ENCODE measurements around the gene PANK4. TPM values are rescaled to one million over a fixed set of nuclear protein-coding genes. Genes with fewer than 3 reads are reported as not detected.

PANK4 gene
- polyA plus RNA-seq, 2 of the 4 experiments (the other 2 are of a cell fraction): 8.1 to 13.8 TPM

- FAIRE-seq: no peak
- TF ChIP-seq CHD2 (IDR thresholded peaks at IDR 0.05; ENCODE audit: low read length, partially characterized antibody) (no peak), CEBPB (IDR thresholded peaks at IDR 0.05) (no peak), HES2 (IDR thresholded peaks at IDR 0.05) (no peak), GATA3 (IDR thresholded peaks at IDR 0.05; ENCODE audit: borderline replicate concordance) (no peak), RAD21 (conservative IDR thresholded peaks at IDR 0.05 in 1 of 2, IDR thresholded peaks at IDR 0.05 in 1 of 2) (no peak), BCL3 (IDR thresholded peaks at IDR 0.05) (no peak), MAFK (IDR thresholded peaks at IDR 0.05; ENCODE audit: partially characterized antibody) (no peak), NR3C1 (IDR thresholded peaks at IDR 0.05) (no peak)
- ChIA-PET POLR2A (interaction anchor here (1.1 to 1.9 kb wide), 2 partner anchors 19 to 20 kb away, joined by 3 to 13 read pairs; no protein-coding TSS in a partner anchor), CTCF (interaction anchor here (1.1 to 2.4 kb wide), 3 partner anchors 9 to 21 kb away, joined by 3 to 6 read pairs (median 4); no protein-coding TSS in a partner anchor)
- 40% methylated on average over 16 of the region's 20 CpGs for WGBS (ENCODE audit: missing lambda C conversion rate)
- Histone ChIP-seq H3K4me1 (peaks cover 34% of the 10 kb centered on the region), H3K4me2 (peak overlapping the region; percentile 76), H3K27ac (peak overlapping the region; percentile 94 to 99), H3K9me3 (no peaks in the 10 kb centered on the region), H3K4me3 (peak overlapping the region; percentile 84; the same call in 2 of the 3 replicates)
- no peak for DNase-seq (ENCODE audit: low read depth in 1 of 2, low spot score in 1 of 2)
- peak; percentile 22 to 41 for ATAC-seq
These were observed 594 bp upstream of the PANK4 start for GRCh38 chr1:2526824-2527555.

GRCh38 chr1:2525572-2525919, 850 bp downstream of the PANK4 start:
- CTCF ChIA-PET: interaction anchor here (0.9 to 2.7 kb wide), 4 partner anchors 9 to 111 kb away, joined by 3 to 7 read pairs (median 4); no protein-coding TSS in a partner anchor
- POLR2A ChIA-PET: interaction anchor here (0.5 to 1.9 kb wide), 3 partner anchors 20 to 1329 kb away, joined by 3 to 13 read pairs (median 5); no protein-coding TSS in a partner anchor
- WGBS (ENCODE audit: missing lambda C conversion rate): 0% methylated on average over 1 of the region's 20 CpGs
- no peaks in the 10 kb centered on the region for H3K9me3 ChIP-seq
- ATAC-seq (peak in 1 of 2 experiments; percentile 12; a peak in 3 of 6 replicates), FAIRE-seq (no peak), DNase-seq (ENCODE audit: low read depth in 1 of 2, low spot score in 1 of 2) (no peak)
- peak overlapping the region; percentile 84 for H3K4me3 ChIP-seq
- H3K27ac ChIP-seq: peak overlapping the region; percentile 94 to 99
- TF ChIP-seq KDM5A (IDR thresholded peaks at IDR 0.05) (no peak), MYC (IDR thresholded peaks at IDR 0.05; ENCODE audit: borderline replicate concordance, low read length) (no peak), POLR2AphosphoS2 (conservative IDR thresholded peaks at IDR 0.05; ENCODE audit: low read length) (no peak), CBX8 (IDR thresholded peaks at IDR 0.05) (no peak), MAFK (IDR thresholded peaks at IDR 0.05; ENCODE audit: partially characterized antibody) (no peak), SREBF2 (IDR thresholded peaks at IDR 0.05) (no peak), NPAS2 (CRISPR knock-in tag; IDR thresholded peaks at IDR 0.05; ENCODE audit: borderline replicate concordance) (no peak)
- H3K4me1 ChIP-seq: peaks cover 34% of the 10 kb centered on the region
- H3K4me2 ChIP-seq: peak overlapping the region; percentile 89

- H3K4me3 ChIP-seq: no peak overlapping the region
- peaks cover 34% of the 10 kb centered on the region for H3K4me1 ChIP-seq
- 94% methylated on average over 9 of the region's 10 CpGs for WGBS (ENCODE audit: missing lambda C conversion rate)
- H3K4me2 ChIP-seq: peak overlapping the region; percentile 89
- H3K27ac ChIP-seq: peak overlapping the region; percentile 57 to 73; a peak in 4 of 6 replicates
- DNase-seq (ENCODE audit: low read depth in 1 of 2, low spot score in 1 of 2) (no peak), FAIRE-seq (no peak), ATAC-seq (no peak)
- ChIA-PET POLR2A (no interaction called here), CTCF (interaction anchor here (0.8 to 2.7 kb wide), 4 partner anchors 9 to 900 kb away, joined by 3 to 7 read pairs (median 4); no protein-coding TSS in a partner anchor)
- TF ChIP-seq E2F6 (IDR thresholded peaks at IDR 0.05; ENCODE audit: borderline replicate concordance, low read depth) (no peak), CTCF (IDR thresholded peaks at IDR 0.05) (no peak), HES2 (IDR thresholded peaks at IDR 0.05) (no peak), EHF (CRISPR knock-in tag; IDR thresholded peaks at IDR 0.05) (no peak), HDAC2 (IDR thresholded peaks at IDR 0.05) (no peak), SREBF2 (IDR thresholded peaks at IDR 0.05) (no peak), KDM5A (IDR thresholded peaks at IDR 0.05) (no peak), POLR2AphosphoS2 (conservative IDR thresholded peaks at IDR 0.05; ENCODE audit: low read length) (no peak), ELK1 (IDR thresholded peaks at IDR 0.05; ENCODE audit: low read depth, low read length) (no peak), EHMT2 (IDR thresholded peaks at IDR 0.05; ENCODE audit: low read depth) (no peak), HEYL (CRISPR knock-in tag; IDR thresholded peaks at IDR 0.05) (no peak), GATA3 (IDR thresholded peaks at IDR 0.05; ENCODE audit: borderline replicate concordance) (no peak), KDM1A (IDR thresholded peaks at IDR 0.05; ENCODE audit: low read depth) (no peak), RNF2 (IDR thresholded peaks at IDR 0.05; ENCODE audit: borderline replicate concordance, low read depth) (no peak), RAD21 (conservative IDR thresholded peaks at IDR 0.05 in 1 of 2, IDR thresholded peaks at IDR 0.05 in 1 of 2) (no peak), HOXA7 (CRISPR knock-in tag; IDR thresholded peaks at IDR 0.05) (no peak)
- no peaks in the 10 kb centered on the region for H3K9me3 ChIP-seq
These were observed 2.3 kb downstream of the PANK4 start for GRCh38 chr1:2523891-2524609.

Data from A549 (cell line).